ENCODE measurements around the gene NLE1. TPM values are rescaled to one million over a fixed set of nuclear protein-coding genes. Genes with fewer than 3 reads are reported as not detected.
A peak's percentile ranks its signal among the peaks of the same experiment; 100 is the strongest.
"Not testable (repeated sequence)": the region's sequence is repeated elsewhere in the genome, so short reads cannot be mapped to it uniquely, and the experiment has no call there.

NLE1 gene
- polyA plus RNA-seq, 2 of the 4 experiments (the other 2 are of a cell fraction): 19.3 to 29.7 TPM

GRCh38 chr17:35176897-35177296 is 34.8 kb upstream of the NLE1 start:
- WGBS (ENCODE audit: missing lambda C conversion rate): 53% methylated on average over 8 of the region's 8 CpGs
- ChIA-PET CTCF (interaction anchor here (1.4 to 2.2 kb wide), 2 partner anchors 357 to 570 kb away, joined by 4 to 8 read pairs; no protein-coding TSS in a partner anchor), POLR2A (no interaction called here)
- Histone ChIP-seq H3K4me2 (no peak overlapping the region), H3K4me1 (peaks cover under 1% of the 10 kb centered on the region; the same call in 2 of the 3 replicates), H3K4me3 (no peak overlapping the region), H3K27ac (no peak overlapping the region), H3K9me3 (no peaks in the 10 kb centered on the region)
- FAIRE-seq (no peak), ATAC-seq (0 out of 6 replicates have a peak, but pooled peaks of 1 of the 2 experiments have one; percentile 31), DNase-seq (ENCODE audit: low read depth in 1 of 2, low spot score in 1 of 2) (no peak)
- TF ChIP-seq MAFK (IDR thresholded peaks at IDR 0.05; ENCODE audit: partially characterized antibody) (no peak), SREBF2 (IDR thresholded peaks at IDR 0.05) (no peak), TP53 (CRISPR knock-in tag; IDR thresholded peaks at IDR 0.05) (no peak), RARB (CRISPR knock-in tag; IDR thresholded peaks at IDR 0.05) (no peak), HOXB5 (CRISPR knock-in tag; IDR thresholded peaks at IDR 0.05) (no peak), ATOH8 (CRISPR knock-in tag; IDR thresholded peaks at IDR 0.05; ENCODE audit: low read depth) (no peak)

DNA sequence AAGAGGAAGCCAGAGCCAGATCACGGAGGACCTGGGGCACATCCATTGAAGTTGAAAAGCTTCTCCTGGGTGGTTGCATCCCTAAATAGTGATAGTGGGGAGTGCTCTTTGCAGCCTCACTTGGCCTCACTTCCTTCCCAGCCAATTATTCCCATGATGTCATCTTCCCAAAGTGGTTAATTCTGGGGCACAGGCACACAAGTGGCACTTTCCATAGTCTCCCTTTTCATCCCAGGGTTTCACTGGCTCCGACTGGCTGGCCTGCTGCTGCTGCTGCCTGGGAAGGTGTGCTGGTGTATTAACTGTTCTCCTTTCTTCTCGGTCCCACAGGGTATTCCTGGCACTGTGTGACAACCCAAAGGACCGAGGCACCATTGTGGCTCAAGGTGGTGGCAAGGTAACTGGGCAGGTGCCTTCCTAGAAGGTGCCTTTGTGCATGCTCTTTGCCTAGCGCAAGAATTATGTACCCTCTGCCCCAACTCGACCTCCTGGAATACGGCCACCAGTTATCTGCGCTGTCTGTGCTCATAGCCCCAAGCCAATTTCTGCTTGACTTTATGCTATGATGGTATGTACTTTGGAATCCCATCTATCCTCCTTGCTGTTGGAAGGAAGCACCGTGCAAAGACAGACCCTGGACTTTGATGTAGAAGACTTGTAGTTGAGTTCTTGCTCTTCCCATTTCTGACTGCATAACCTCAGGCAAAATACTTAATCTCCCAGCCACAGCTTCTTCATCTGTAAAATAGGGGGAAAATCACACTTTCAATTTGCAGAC is 33.7 kb upstream of the NLE1 start:
- WGBS (ENCODE audit: missing lambda C conversion rate): 53% methylated on average over 9 of the region's 9 CpGs
- Histone ChIP-seq H3K27ac (no peak overlapping the region), H3K4me1 (peaks cover 6% of the 10 kb centered on the region; the same call in 2 of the 3 replicates), H3K9me3 (no peaks in the 10 kb centered on the region), H3K4me3 (no peak overlapping the region), H3K4me2 (no peak overlapping the region)
- TF ChIP-seq POLR2AphosphoS2 (conservative IDR thresholded peaks at IDR 0.05; ENCODE audit: low read length): no peak
- no peak for TF ChIP-seq EP300 (IDR thresholded peaks at IDR 0.05)
- TF ChIP-seq MYC (IDR thresholded peaks at IDR 0.05; ENCODE audit: borderline replicate concordance, low read length): no peak
- no peak for TF ChIP-seq RFX5 (IDR thresholded peaks at IDR 0.05)
- CTCF ChIA-PET: interaction anchor here (1.1 to 13.9 kb wide), 5 partner anchors 8 to 756 kb away, joined by 3 to 308 read pairs (median 3); partner anchors contain the start of gene SLFN12L
- no peak for ATAC-seq
- FAIRE-seq: no peak
- POLR2A ChIA-PET: interaction anchor here (0.6 kb wide), 1 partner anchor 111 kb away, joined by 3 read pairs; no protein-coding TSS in a partner anchor
- DNase-seq (ENCODE audit: low read depth in 1 of 2, low spot score in 1 of 2): no peak

DNA sequence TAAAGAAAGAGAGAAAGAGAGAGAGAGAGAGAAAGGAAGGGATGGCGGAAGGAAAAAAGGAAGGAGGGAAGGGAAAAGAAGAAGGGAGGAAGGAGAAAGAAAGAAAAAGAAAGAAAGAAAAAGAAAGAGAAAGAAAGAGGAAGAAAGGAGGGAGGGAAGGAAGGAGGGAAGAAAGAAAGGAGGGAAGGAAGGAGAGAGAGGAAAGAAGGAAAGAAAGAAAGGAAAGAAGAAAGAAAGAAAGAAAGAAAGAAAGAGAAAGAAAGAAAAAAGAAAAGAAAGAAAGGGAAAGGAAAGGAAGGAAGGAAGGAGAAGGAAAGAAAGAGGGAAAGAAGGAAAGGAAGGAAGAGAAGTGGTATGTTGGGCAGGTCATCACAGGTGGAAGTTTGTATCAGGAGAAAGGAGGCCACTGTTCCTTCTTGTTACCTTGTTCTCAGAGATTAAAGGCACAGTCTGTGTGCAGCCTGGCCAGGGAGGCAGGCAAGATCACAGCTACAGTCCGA is 32.8 kb upstream of the NLE1 start:
- H3K4me3 ChIP-seq: no peak overlapping the region
- no peak overlapping the region for H3K4me2 ChIP-seq
- H3K4me1 ChIP-seq: peaks cover 6% of the 10 kb centered on the region; the same call in 2 of the 3 replicates
- TF ChIP-seq USF2 (IDR thresholded peaks at IDR 0.05): no peak
- TF ChIP-seq, protein P1, sequence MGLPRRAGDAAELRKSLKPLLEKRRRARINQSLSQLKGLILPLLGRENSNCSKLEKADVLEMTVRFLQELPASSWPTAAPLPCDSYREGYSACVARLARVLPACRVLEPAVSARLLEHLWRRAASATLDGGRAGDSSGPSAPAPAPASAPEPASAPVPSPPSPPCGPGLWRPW (IDR thresholded peaks at IDR 0.05): no peak
- no peak for TF ChIP-seq EHF (CRISPR knock-in tag; IDR thresholded peaks at IDR 0.05)
- TF ChIP-seq NFE2L2 (conservative IDR thresholded peaks at IDR 0.05; ENCODE audit: low read length): no peak
- TF ChIP-seq GATA3 (IDR thresholded peaks at IDR 0.05; ENCODE audit: borderline replicate concordance): no peak
- TF ChIP-seq JUN (IDR thresholded peaks at IDR 0.05): no peak
- no peak for TF ChIP-seq MYC (IDR thresholded peaks at IDR 0.05; ENCODE audit: borderline replicate concordance, low read length)
- DNase-seq (ENCODE audit: low read depth in 1 of 2, low spot score in 1 of 2): no peak
- H3K27ac ChIP-seq: no peak overlapping the region
- WGBS (ENCODE audit: missing lambda C conversion rate): 67% methylated on average over 2 of the region's 2 CpGs
- ChIA-PET CTCF (interaction anchor here (0.6 to 13.9 kb wide), 5 partner anchors 9 to 363 kb away, joined by 3 to 308 read pairs (median 3); partner anchors contain the start of gene SLFN12L), POLR2A (no interaction called here)
- FAIRE-seq: no peak
- no peaks in the 10 kb centered on the region for H3K9me3 ChIP-seq
- no peak; a peak in 1 of 6 replicates for ATAC-seq

- WGBS (ENCODE audit: missing lambda C conversion rate): 83% methylated on average over 3 of the region's 3 CpGs
- H3K4me2 ChIP-seq; H3K27ac ChIP-seq; H3K4me3 ChIP-seq; FAIRE-seq; DNase-seq (ENCODE audit: low read depth in 1 of 2, low spot score in 1 of 2); ATAC-seq; H3K9me3 ChIP-seq; H3K4me1 ChIP-seq: not testable (repeated sequence)
- POLR2A ChIA-PET: interaction anchor here (0.6 kb wide), 1 partner anchor 476 kb away, joined by 3 read pairs; no protein-coding TSS in a partner anchor
- CTCF ChIA-PET: interaction anchor here (0.7 to 13.9 kb wide), 5 partner anchors 28 to 576 kb away, joined by 3 to 308 read pairs (median 4); partner anchors contain the start of gene SLFN12L
Observed at GRCh38 chr17:35172321-35172720, 30.2 kb upstream of the NLE1 start.
